Myometrial cell (primary cell): ENCODE measurements around the gene FLCN. TPM values are rescaled to one million over a fixed set of nuclear protein-coding genes. Genes with fewer than 3 reads are reported as not detected.

Experiments
- total RNA-seq: library from RNA; depleted of rRNA; stranded (reverse); fragments of >200 nt; gene quantifications from 2 replicates; pipeline ENCODE4 v1.2.3, GENCODE V29; 2015

Gene FLCN, protein sequence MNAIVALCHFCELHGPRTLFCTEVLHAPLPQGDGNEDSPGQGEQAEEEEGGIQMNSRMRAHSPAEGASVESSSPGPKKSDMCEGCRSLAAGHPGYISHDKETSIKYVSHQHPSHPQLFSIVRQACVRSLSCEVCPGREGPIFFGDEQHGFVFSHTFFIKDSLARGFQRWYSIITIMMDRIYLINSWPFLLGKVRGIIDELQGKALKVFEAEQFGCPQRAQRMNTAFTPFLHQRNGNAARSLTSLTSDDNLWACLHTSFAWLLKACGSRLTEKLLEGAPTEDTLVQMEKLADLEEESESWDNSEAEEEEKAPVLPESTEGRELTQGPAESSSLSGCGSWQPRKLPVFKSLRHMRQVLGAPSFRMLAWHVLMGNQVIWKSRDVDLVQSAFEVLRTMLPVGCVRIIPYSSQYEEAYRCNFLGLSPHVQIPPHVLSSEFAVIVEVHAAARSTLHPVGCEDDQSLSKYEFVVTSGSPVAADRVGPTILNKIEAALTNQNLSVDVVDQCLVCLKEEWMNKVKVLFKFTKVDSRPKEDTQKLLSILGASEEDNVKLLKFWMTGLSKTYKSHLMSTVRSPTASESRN
- total RNA-seq = 15.3 and 17.0 TPM in 2 replicates

DNA sequence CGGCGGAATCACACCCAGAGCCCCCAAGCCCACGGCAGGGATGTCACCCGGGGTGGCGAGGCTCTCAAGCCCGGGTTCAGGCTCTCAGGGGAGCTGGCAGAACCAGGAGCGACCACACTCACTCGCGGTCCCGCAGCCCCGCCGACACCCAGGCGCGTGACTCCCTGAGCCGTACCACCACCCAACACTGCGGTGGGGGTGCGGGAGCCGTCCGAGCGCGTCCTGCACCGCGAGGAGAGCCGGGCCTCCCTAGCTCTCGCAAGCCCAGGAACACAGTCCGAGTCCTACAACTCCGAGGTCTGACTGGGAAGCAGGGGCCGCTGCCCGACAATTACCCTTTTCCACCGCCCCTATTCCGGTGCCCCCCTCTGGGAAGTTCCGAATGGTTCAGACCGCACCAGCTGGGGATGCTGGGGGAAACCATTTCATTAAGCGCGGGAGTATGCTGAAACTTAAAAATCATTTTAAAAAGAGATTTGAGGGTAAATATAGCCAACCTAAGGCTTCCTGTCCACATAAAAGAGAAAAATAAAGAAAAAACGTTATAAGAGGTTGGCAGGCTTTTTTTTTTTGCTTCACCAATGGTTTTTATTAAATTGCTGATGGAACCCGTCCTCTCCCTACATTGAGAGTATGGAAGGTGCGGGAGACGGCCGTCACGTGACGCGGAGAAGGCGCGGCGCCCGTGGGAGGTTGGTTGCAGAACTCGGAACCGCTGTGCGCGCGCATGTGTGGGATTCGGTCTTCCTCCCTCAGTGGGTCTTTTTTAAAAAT is at the start of gene FLCN:
TSS of gene FLCN (minus strand) at position 143 of the 774 bp plus-strand sequence. CDS start 9,031 bp downstream, outside the sequence.

DNA sequence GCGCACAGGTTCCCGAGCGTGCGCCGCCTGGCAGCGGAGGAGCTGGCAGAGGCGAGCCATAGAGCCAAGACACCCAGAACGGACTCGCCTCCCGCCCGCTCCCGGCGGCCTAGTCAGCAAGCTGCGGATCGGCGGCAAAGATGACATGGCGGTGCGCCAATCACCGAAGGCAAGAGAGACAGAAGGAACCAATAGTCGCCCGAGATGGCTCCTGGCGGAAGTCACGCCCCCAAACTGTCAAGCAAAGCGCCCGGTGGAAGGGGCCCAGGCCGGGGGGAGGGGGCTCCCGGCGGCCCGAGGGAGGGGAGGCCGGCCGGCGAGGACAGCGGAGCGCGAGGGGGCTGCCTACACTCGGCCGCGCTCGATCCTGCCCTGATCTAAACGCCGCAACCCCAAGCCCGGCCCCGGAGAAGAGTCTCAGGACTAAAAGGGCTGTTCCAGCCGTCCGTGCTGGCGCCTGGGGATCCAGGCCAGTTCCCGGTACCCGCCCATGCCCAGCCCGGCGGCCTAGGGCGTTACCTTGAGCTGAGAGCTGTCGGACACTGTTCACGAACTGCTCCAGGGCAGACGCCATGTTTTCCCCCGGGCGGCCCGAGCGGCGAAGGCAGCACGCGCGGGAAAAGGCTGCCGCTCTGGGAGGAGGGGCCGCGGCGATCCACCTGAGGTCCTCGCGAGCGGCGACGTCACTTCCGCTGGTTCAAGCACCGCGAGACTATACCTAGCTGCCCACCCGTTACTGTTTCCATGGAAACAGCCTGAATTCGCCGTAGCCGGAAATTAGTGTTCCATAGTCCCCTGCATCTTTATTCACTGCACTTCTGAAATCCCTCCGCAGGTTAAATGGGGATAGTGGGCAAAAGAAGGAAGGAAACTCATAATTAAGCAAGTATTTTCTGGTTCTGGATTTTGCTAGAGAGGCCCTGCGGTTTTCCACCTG is 43.9 kb upstream of the FLCN start, which contains the start of gene COPS3:
TSS of gene COPS3 (minus strand) at position 634 of the 937 bp plus-strand sequence. CDS start at position 574, 60 bp downstream.

DNA sequence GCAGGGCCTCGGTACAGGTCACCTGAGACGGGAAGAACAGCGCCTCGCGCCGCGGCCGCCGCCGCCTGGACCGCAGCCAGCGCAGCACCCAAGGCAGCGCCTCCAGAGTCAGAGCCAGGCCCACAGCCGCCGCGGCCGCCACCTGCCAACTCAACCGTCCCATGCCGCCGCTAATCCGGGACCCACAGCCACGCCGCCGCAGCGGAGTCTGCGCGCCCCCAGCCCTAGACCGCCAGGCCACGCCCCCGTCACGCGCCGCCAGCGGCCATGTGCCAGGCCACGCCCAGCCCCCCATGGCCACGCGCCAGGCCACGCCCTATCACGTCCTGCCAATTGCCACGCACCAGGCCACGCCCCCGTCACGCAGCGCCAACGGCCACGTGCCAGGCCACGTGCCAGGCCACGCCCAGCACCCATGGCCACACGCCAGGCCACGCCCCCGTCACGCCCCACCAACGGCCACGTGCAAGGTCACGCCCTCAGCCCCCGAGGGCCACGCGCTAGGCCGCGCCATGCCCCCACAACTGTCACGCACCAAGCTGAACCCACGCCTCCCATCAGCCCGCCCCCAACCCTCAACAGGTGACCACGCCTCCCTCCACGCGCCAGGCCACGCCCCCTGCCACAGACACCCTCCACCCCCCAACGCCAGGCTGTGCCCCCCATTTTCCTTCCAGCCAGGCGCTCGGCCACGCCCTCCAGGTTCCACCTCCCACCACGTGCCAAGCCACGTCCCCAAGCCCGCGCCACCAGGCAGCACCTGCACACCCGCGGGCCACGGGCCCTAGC is 30.6 kb downstream of the FLCN start, which contains the start of gene PLD6:
TSS of gene PLD6 (minus strand) at position 210 of the 789 bp plus-strand sequence. CDS start at position 163, 47 bp downstream.

Other genes with a start within 250 kb of the FLCN start
- gene MPRIP, start 194.7 kb downstream of the FLCN start, total RNA-seq = 171 and 240 TPM in 2 replicates
- gene PLD6, start 30.8 kb downstream of the FLCN start, total RNA-seq = 1.2 and 2.3 TPM in 2 replicates
- gene COPS3, start 44.1 kb upstream of the FLCN start, total RNA-seq = 94.0 and 105 TPM in 2 replicates
- gene NT5M, start 66.2 kb upstream of the FLCN start, total RNA-seq = 2.8 and 3.5 TPM in 2 replicates
- gene MED9, start 239.8 kb upstream of the FLCN start, total RNA-seq = 11.7 and 14.4 TPM in 2 replicates